ENCODE data around the gene GTF2F1.

The GTF2F1 gene

DNA sequence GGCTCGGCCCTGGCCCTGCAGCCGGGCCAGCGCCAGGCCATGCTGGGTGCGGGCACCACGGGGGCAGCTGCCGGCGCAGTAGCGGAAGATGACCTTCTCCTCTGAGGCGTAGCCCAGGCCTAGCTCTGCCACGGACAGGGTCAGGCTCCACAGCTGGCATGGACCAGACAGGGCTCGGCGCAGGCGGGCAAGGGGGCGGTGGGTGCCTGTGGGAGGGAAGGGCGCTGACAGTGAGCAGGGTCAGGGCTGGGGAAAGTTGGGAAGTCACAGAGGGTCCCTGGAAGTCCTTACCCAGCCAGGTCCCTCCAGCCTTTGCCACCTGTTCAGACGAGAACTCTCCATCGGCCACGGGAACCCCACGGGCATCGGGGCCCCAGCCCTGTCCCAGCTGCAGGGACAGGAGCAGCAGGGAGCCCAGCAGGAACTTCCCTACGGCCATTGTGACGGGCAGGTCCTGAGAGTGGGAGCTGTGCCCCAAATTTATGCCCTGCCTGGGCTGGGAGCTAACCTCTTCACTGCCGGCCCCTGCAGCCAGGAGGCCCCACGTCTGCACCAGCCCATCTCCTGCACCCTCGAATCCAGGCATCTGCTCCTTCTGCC lies 17.5 kb downstream of the GTF2F1 start, which contains the start of gene PSPN:
PSPN (minus strand) TSS at position 523 of the 600 bp plus-strand sequence; CDS start at position 439, 84 bp downstream.
- Histone ChIP-seq H3K9ac (ENCODE audit: low read length) (no peak within 1 kb of the TSS), H3K79me2 (ENCODE audit: insufficient read depth, low read length) (no peaks in the 10 kb centered on the region), H3K27ac (ENCODE audit: low read depth, low read length) (no peak within 1 kb of the TSS), H3K4me2 (ENCODE audit: low read depth, low read length, poor library complexity, severe bottlenecking) (no peak within 1 kb of the TSS), H2AFZ (ENCODE audit: low read depth, low read length, severe bottlenecking) (no peak within 1 kb of the TSS), H3K36me3 (ENCODE audit: low read length) (peaks cover 9% of the 10 kb centered on the region), H3K9me2 (replicated peaks; ENCODE audit: insufficient read depth, low read length) (no peaks in the 10 kb centered on the region), H4K20me1 (ENCODE audit: low read depth, low read length) (no peaks in the 10 kb centered on the region), H3K27me3 (ENCODE audit: low read length) (no peaks in the 10 kb centered on the region), H3K9me3 (ENCODE audit: insufficient read depth, low read length) (no peaks in the 10 kb centered on the region), H3K4me3 (ENCODE audit: insufficient read depth, low read length, poor library complexity, severe bottlenecking) (no peak within 1 kb of the TSS), H3F3A (ENCODE audit: insufficient read depth) (peaks cover 7% of the 10 kb centered on the region)
- no peak for TF ChIP-seq CTCF (IDR thresholded peaks at IDR 0.05; ENCODE audit: insufficient read depth, low read length, poor library complexity, severe bottlenecking)
- no peak for TF ChIP-seq EZH2phosphoT487 (conservative IDR thresholded peaks at IDR 0.05; ENCODE audit: low read length)

- Histone ChIP-seq H3K27ac (ENCODE audit: low read depth, low read length) (no peak overlapping the region), H3F3A (ENCODE audit: insufficient read depth) (peaks cover 7% of the 10 kb centered on the region), H4K20me1 (ENCODE audit: low read depth, low read length) (no peaks in the 10 kb centered on the region), H3K9me2 (replicated peaks; ENCODE audit: insufficient read depth, low read length) (no peaks in the 10 kb centered on the region), H3K79me2 (ENCODE audit: insufficient read depth, low read length) (no peaks in the 10 kb centered on the region), H2AFZ (ENCODE audit: low read depth, low read length, severe bottlenecking) (no peak overlapping the region), H3K9ac (ENCODE audit: low read length) (no peak overlapping the region), H3K27me3 (ENCODE audit: low read length) (no peaks in the 10 kb centered on the region), H3K9me3 (ENCODE audit: insufficient read depth, low read length) (no peaks in the 10 kb centered on the region), H3K4me3 (ENCODE audit: insufficient read depth, low read length, poor library complexity, severe bottlenecking) (no peak overlapping the region), H3K36me3 (ENCODE audit: low read length) (peaks cover 3% of the 10 kb centered on the region; the same call in 1 of the 2 replicates), H3K4me2 (ENCODE audit: low read depth, low read length, poor library complexity, severe bottlenecking) (no peak overlapping the region)
- TF ChIP-seq EZH2phosphoT487 (conservative IDR thresholded peaks at IDR 0.05; ENCODE audit: low read length) (no peak), CTCF (IDR thresholded peaks at IDR 0.05; ENCODE audit: insufficient read depth, low read length, poor library complexity, severe bottlenecking) (no peak)
These were observed 18.1 kb downstream of the GTF2F1 start for GRCh38 chr19:6374711-6375410.

- Histone ChIP-seq H3K9me2 (replicated peaks; ENCODE audit: insufficient read depth, low read length) (no peaks in the 10 kb centered on the region), H3K79me2 (ENCODE audit: insufficient read depth, low read length) (no peaks in the 10 kb centered on the region), H3K4me2 (ENCODE audit: low read depth, low read length, poor library complexity, severe bottlenecking) (peak overlapping the region; percentile 70), H3K27ac (ENCODE audit: low read depth, low read length) (peak overlapping the region; percentile 64; the same call in 1 of the 2 replicates), H3K9ac (ENCODE audit: low read length) (peak overlapping the region; percentile 56), H3K36me3 (ENCODE audit: low read length) (no peaks in the 10 kb centered on the region), H3K27me3 (ENCODE audit: low read length) (no peaks in the 10 kb centered on the region), H4K20me1 (ENCODE audit: low read depth, low read length) (no peaks in the 10 kb centered on the region), H3K4me3 (ENCODE audit: insufficient read depth, low read length, poor library complexity, severe bottlenecking) (peak overlapping the region; percentile 57), H3F3A (ENCODE audit: insufficient read depth) (peaks cover 7% of the 10 kb centered on the region), H3K9me3 (ENCODE audit: insufficient read depth, low read length) (no peaks in the 10 kb centered on the region), H2AFZ (ENCODE audit: low read depth, low read length, severe bottlenecking) (no peak overlapping the region)
- no peak for TF ChIP-seq CTCF (IDR thresholded peaks at IDR 0.05; ENCODE audit: insufficient read depth, low read length, poor library complexity, severe bottlenecking)
These were observed 18.7 kb downstream of the GTF2F1 start for GRCh38 chr19:6374161-6374709.

All from SU-DHL-6 (cell line).